ENCODE results near the gene DCST2.

DNA sequence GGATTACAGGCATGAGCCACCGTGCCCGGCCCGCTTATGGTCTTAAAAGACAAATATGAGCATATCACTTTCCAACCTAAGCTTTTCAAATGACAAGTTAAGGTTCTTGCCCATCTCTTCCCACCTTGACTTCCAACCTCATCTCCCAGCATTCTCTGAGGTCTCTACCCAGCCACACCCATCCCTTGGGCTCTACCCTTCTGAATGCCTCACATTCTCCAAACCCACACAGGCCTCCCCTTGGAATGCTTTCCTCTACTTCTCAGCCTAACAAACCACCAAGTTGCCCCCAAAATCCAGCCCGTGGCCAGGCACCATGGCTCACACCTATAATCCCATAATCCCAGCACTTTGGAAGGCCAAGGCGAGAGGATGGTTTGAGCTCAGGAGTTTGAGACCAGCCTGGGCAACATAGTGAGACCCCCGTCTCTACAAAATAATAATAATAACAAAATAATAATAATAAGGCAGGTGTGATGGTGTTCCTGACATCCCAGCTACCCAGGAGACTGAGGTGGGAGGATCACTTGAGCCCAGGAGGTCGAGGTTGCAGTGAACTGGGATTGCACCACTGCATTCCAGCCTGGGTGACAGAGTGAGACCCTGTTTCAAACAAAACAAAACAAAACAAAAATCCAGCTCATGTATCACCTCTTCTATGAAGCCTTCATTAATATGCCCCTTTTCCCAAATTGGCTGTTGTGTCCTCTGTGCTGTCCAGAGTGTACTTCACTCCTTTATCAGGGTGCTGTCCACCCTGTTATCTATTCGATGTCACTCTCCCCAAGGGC, 11.2 kb downstream of the DCST2 start:
- TF ChIP-seq, protein P1, sequence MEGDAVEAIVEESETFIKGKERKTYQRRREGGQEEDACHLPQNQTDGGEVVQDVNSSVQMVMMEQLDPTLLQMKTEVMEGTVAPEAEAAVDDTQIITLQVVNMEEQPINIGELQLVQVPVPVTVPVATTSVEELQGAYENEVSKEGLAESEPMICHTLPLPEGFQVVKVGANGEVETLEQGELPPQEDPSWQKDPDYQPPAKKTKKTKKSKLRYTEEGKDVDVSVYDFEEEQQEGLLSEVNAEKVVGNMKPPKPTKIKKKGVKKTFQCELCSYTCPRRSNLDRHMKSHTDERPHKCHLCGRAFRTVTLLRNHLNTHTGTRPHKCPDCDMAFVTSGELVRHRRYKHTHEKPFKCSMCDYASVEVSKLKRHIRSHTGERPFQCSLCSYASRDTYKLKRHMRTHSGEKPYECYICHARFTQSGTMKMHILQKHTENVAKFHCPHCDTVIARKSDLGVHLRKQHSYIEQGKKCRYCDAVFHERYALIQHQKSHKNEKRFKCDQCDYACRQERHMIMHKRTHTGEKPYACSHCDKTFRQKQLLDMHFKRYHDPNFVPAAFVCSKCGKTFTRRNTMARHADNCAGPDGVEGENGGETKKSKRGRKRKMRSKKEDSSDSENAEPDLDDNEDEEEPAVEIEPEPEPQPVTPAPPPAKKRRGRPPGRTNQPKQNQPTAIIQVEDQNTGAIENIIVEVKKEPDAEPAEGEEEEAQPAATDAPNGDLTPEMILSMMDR (IDR thresholded peaks at IDR 0.05; ENCODE audit: insufficient read depth, low read length, poor library complexity, severe bottlenecking), result no peak
- TF ChIP-seq EZH2phosphoT487 (conservative IDR thresholded peaks at IDR 0.05; ENCODE audit: low read length), result no peak

Data from SU-DHL-6 (cell line).